GM13976 (cell line): ENCODE data around the gene CCNT2.
"Not testable (repeated sequence)": the region's sequence is repeated elsewhere in the genome, so short reads cannot be mapped to it uniquely, and the experiment has no call there.

ENCODE experiments used
- DNase-seq: peaks from one replicate; pipeline ENCODE4 v3.0.0; 2012; ENCODE audit warnings: low spot score
- CTCF ChIP-seq: IDR thresholded peaks from 2 replicates; pipeline ENCODE4 v1.5.1; 2012; ENCODE audit warnings: borderline replicate concordance, mild to moderate bottlenecking; ENCODE audit not compliant: insufficient read depth; ENCODE audit errors: extremely low read depth, missing control alignments, control extremely low read depth
- in situ Hi-C: fragments of 300-500 bp; cut with MboI; formaldehyde crosslinking; loops from one replicate; pipeline ENCODE4 v1.12.0; 2022; ENCODE audit warnings: low sequenced_read_pairs, mixed read lengths, inconsistent platforms; ENCODE audit not compliant: unreplicated experiment

The CCNT2 gene

GRCh38 chr2:134949981-134950708 is 31.5 kb downstream of the CCNT2 start:
- in situ Hi-C loops: no loop called here
- no peak for TF ChIP-seq CTCF
- no peak for DNase-seq

GRCh38 chr2:134950886-134951285 is 32.3 kb downstream of the CCNT2 start:
- TF ChIP-seq CTCF: no peak
- no peak for DNase-seq
- in situ Hi-C loops: no loop called here

GRCh38 chr2:134952608-134953007 is 34.0 kb downstream of the CCNT2 start:
- no peak for TF ChIP-seq CTCF
- in situ Hi-C loops: no loop called here

GRCh38 chr2:134954065-134954464 is 35.4 kb downstream of the CCNT2 start:
- in situ Hi-C loops: no loop called here
- no peak for TF ChIP-seq CTCF
- DNase-seq: no peak

More at GRCh38 chr2:134952608-134953007, 34.0 kb downstream of the CCNT2 start:
- no peak for DNase-seq

- no peak for TF ChIP-seq CTCF
- in situ Hi-C loops: no loop called here
- DNase-seq: no peak
These were observed 37.1 kb downstream of the CCNT2 start for GRCh38 chr2:134955744-134956143.

- no peak for TF ChIP-seq CTCF
- no peak for DNase-seq
- in situ Hi-C loops: no loop called here
These were observed 38.9 kb downstream of the CCNT2 start for GRCh38 chr2:134957477-134957876.

GRCh38 chr2:134967166-134967565 is 48.5 kb downstream of the CCNT2 start:
- in situ Hi-C loops: not testable (repeated sequence)

More at GRCh38 chr2:134967166-134967565, 48.5 kb downstream of the CCNT2 start:
- DNase-seq: not testable (repeated sequence)
